Transverse colon (tissue), 4 donors: ENCODE measurements around the gene RIMOC1. TPM values are rescaled to one million over a fixed set of nuclear protein-coding genes. Genes with fewer than 3 reads are reported as not detected.

Experiments used
- DNase-seq: peaks from one replicate; pipeline ENCODE4 v3.0.0-alpha.2; 2019
- H3K27ac ChIP-seq, 4 donors: fragments of 200-600 bp; sonication (generic); 2 replicates each; pipeline ENCODE4 v1.5.1; 2016 to 2018; ENCODE audit warnings: inconsistent platforms in 4 of 4
- H3K27me3 ChIP-seq: fragments of 200-600 bp; sonication (generic); 2 replicates; pipeline ENCODE4 v1.5.1; 2017; ENCODE audit warnings: inconsistent platforms
- H3K36me3 ChIP-seq, 4 donors: fragments of 200-600 bp; sonication (generic); 2 replicates each; pipeline ENCODE4 v1.5.1; 2017 to 2019; ENCODE audit warnings: inconsistent platforms in 4 of 4
- H3K4me1 ChIP-seq, 4 donors: fragments of 200-600 bp; sonication (generic); 2 replicates each; pipeline ENCODE4 v1.5.1; 2017 to 2020; ENCODE audit warnings: inconsistent platforms in 4 of 4
- H3K4me3 ChIP-seq, 4 donors: fragments of 200-600 bp; sonication (generic); 1 replicate in 1 of 4; 2 replicates in 3 of 4; pipeline versions ENCODE4 v1.5.1 to v1.6.1; 2017 to 2019; ENCODE audit warnings: inconsistent platforms in 4 of 4
- H3K9me3 ChIP-seq, 2 donors: fragments of 200-600 bp; sonication (generic); 2 replicates each; pipeline ENCODE4 v1.5.1; 2017 to 2019; ENCODE audit warnings: inconsistent platforms in 2 of 2
- EP300 ChIP-seq: sonication (generic); formaldehyde crosslinking; IDR thresholded peaks from one replicate; pipeline ENCODE4 v1.6.1; 2017; ENCODE audit warnings: antibody characterized with exemption, low read depth
- POLR2A ChIP-seq: fragments of 450-650 bp; IDR thresholded peaks from one replicate; pipeline ENCODE4 v1.6.1; 2016; ENCODE audit warnings: antibody characterized with exemption, mild to moderate bottlenecking, moderate library complexity
- POLR2AphosphoS5 ChIP-seq, 3 donors: sonication (generic); formaldehyde crosslinking; IDR thresholded peaks; one replicate each; pipeline ENCODE4 v1.6.1; 2016; ENCODE audit warnings: antibody characterized with exemption in 3 of 3
- WGBS, 2 donors: methylation state at CpG; one replicate each; pipeline ENCODE4 v1.1.5; 2018; ENCODE audit warnings: low coverage in 1 of 2; 5-methylcytosine and 5-hydroxymethylcytosine counted together
- in situ Hi-C, 4 donors: fragments of 200-750 bp; cut with MboI; loops; one replicate each; pipeline versions ENCODE4 v1.15.0 to v1.15.1; 2017; ENCODE audit warnings: low sequenced_read_pairs in 3 of 4, low pct_ligation_motif_present in 1 of 4, low pct_unique_long_range_greater_than_20kb in 1 of 4
- intact Hi-C: fragments of 100-400 bp; cut with DNase I; formaldehyde crosslinking; loops from one replicate; pipeline ENCODE4 v1.15.1; 2023; ENCODE audit warnings: low total_unique reads
- total RNA-seq, 4 donors: library from RNA; depleted of rRNA; stranded (reverse); fragments of >200 nt; gene quantifications; one replicate each; pipeline ENCODE4 v1.1.0, GENCODE V29; 2016
- TF ChIP-seq, protein P1 (sequence below), 5 experiments: fragments of 200-600 bp in 3 of 5; fragments of 450-650 bp in 2 of 5; sonication (generic) in 3 of 5; IDR thresholded peaks; 1 replicate in 2 of 5; 2 replicates in 3 of 5; pipeline ENCODE4 v1.5.1; 2016 to 2017; ENCODE audit warnings: antibody characterized with exemption in 5 of 5, inconsistent platforms in 3 of 5, mild to moderate bottlenecking in 2 of 5, moderate library complexity in 1 of 5

Gene RIMOC1
- total RNA-seq, 4 donors from 2014 or later, result 10.9 to 19.8 (median 15.6) TPM

DNA sequence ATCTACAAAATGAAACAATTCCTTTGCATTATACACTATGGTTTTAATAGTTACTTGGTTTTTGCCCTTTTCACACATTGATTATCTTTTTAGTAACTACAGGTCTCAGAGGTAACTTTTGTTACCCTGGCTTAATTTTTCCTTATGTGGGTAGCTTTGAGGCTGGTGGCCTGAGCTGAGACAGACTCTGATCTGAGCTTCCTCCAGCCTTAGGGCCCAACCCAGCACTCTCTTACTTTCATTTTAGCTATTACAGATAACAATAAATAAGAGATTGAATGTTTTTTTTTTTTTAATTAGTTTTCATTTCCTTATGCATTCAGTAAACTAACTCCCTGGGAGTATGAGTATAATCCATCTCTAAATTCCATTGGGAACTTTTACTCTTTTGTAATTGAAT, 18.9 kb upstream of the RIMOC1 start:
- in situ Hi-C loops (loop anchor here in 1 of 4 donors (25.0 kb wide), 1 partner anchor 702 kb away; no protein-coding TSS in a partner anchor), intact Hi-C loops (no loop called here)

DNA sequence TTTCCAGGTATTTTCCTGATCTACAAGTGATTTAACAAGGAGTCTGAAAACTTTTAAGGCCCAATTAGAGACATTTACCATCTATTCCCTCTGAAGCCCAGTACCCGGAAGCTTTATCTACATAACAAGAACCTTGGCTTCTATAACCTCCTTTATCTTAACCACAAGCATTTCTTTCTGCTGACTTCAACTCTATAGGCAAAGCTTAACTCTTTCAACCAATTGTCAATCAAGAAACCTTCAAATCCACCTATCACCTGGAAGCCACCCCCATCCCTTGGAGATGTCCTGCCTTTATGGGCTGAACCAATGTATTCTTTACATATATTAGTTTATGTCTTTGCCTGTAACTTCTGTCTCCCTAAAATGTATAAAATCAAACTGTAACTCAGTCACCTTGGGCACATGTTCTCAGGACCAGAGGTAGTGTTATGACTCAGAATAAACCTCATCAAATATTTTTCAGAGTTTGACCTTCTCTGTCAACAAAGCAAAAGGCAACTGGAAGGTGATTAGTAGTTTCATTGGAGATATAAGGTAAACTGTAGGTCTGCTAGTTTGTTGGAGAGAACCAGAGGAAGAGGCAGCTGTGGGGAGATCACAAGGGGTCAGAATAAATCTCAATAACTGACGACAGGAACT, 13.0 kb upstream of the RIMOC1 start:
- Histone ChIP-seq H3K4me1 (no peaks in the 10 kb centered on the region), H3K27me3 (peaks cover 21% of the 10 kb centered on the region), H3K4me3 (no peak overlapping the region), H3K36me3 (no peaks in the 10 kb centered on the region), H3K27ac (no peak overlapping the region), H3K9me3 (no peaks in the 10 kb centered on the region)
- in situ Hi-C loops, result loop anchor here in 1 of 4 donors (25.0 kb wide), 1 partner anchor 696 kb away; no protein-coding TSS in a partner anchor
- DNase-seq, result no peak
- 72 to 84% methylated on average over 2 of the region's 2 CpGs for WGBS, 2 donors
- intact Hi-C loops, result no loop called here
- TF ChIP-seq POLR2AphosphoS5 (IDR thresholded peaks at IDR 0.05) (no peak), POLR2A (no peak), EP300 (no peak)
- TF ChIP-seq, protein P1, sequence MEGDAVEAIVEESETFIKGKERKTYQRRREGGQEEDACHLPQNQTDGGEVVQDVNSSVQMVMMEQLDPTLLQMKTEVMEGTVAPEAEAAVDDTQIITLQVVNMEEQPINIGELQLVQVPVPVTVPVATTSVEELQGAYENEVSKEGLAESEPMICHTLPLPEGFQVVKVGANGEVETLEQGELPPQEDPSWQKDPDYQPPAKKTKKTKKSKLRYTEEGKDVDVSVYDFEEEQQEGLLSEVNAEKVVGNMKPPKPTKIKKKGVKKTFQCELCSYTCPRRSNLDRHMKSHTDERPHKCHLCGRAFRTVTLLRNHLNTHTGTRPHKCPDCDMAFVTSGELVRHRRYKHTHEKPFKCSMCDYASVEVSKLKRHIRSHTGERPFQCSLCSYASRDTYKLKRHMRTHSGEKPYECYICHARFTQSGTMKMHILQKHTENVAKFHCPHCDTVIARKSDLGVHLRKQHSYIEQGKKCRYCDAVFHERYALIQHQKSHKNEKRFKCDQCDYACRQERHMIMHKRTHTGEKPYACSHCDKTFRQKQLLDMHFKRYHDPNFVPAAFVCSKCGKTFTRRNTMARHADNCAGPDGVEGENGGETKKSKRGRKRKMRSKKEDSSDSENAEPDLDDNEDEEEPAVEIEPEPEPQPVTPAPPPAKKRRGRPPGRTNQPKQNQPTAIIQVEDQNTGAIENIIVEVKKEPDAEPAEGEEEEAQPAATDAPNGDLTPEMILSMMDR (IDR thresholded peaks at IDR 0.05), result no peak

More for the DNA sequence above, 18.9 kb upstream of the RIMOC1 start:
- Histone ChIP-seq H3K27me3 (peaks cover 9% of the 10 kb centered on the region), H3K4me1 (no peaks in the 10 kb centered on the region), H3K9me3 (no peaks in the 10 kb centered on the region), H3K4me3 (no peak overlapping the region), H3K36me3 (no peaks in the 10 kb centered on the region), H3K27ac (no peak overlapping the region)
- DNase-seq, result no peak
- TF ChIP-seq POLR2AphosphoS5 (IDR thresholded peaks at IDR 0.05) (no peak), POLR2A (no peak), EP300 (no peak)
- TF ChIP-seq, protein P1 (IDR thresholded peaks at IDR 0.05), result no peak

DNA sequence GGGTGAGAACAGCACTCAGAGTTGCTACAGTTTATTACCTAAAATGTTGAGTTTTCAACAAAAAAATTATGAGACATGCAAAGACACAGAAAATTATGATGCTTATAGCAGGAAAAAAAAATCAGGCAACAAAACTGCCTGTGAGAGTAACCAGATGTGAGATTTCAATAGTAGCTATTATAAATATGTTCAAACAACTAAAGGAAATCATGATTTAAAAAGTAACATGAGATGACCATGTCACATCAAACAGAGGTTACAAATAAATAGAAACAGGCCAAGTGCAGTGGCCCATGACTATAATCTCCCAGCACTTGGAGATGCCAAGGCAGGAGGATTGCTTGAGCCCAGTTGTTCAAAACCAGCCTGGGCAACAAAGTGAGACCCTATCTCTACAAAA, 12.1 kb upstream of the RIMOC1 start:
- H3K4me3 ChIP-seq, result no peak overlapping the region
- in situ Hi-C loops, result loop anchor here in 1 of 4 donors (25.0 kb wide), 1 partner anchor 695 kb away; no protein-coding TSS in a partner anchor
- TF ChIP-seq, protein P1 (IDR thresholded peaks at IDR 0.05), result no peak
- TF ChIP-seq POLR2A (no peak), POLR2AphosphoS5 (IDR thresholded peaks at IDR 0.05) (no peak), EP300 (no peak)
- no peak for DNase-seq
- H3K27ac ChIP-seq, result no peak overlapping the region
- H3K9me3 ChIP-seq, result no peaks in the 10 kb centered on the region
- no peaks in the 10 kb centered on the region for H3K36me3 ChIP-seq
- intact Hi-C loops, result no loop called here
- H3K4me1 ChIP-seq, result no peaks in the 10 kb centered on the region
- H3K27me3 ChIP-seq, result peaks cover 27% of the 10 kb centered on the region

DNA sequence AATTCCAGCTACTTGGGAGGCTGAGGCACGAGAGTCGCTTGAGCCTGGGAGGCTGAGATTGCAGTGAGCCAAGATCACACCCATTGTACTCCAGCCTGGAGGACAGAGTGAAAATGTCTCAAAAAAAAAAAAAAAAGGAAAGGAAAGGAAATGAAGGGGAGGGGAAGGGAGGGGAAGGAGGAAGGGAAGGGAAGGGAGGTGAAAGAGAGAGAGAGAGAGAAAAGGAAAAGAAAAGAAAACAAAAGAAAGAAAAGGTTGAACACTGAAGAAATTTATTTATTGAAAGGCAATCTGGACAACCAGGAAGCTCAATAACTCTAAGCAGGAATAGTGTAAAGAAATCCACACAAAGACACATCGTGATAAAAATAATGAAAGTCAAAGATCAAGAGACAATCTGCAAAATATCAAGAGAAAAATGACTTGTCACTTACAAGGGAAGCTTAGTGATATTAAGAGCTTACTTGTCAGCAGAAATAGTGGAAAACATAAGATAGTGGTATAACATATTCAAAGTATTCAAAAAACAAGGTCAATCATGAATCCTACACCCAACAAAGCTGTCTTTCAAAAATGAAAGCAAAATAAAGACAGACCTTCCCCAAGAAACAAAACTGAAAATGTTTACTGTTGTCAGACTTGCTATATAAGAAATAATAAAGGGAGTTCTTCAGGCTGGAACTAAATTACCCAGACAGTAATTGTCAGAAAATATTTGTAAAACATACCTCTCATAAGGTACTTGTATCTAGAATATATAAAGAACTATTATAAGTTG, 10.9 kb upstream of the RIMOC1 start:
- no peak for TF ChIP-seq EP300
- TF ChIP-seq, protein P1 (IDR thresholded peaks at IDR 0.05), result no peak
- no peak for TF ChIP-seq POLR2A
- no peak for TF ChIP-seq POLR2AphosphoS5 (IDR thresholded peaks at IDR 0.05)
- H3K9me3 ChIP-seq, result no peaks in the 10 kb centered on the region
- H3K36me3 ChIP-seq, result no peaks in the 10 kb centered on the region
- whole genome bisulfite sequencing, 2 donors, result 77 to 86% methylated on average over 3 of the region's 3 CpGs
- no peak for DNase-seq
- H3K4me1 ChIP-seq, result no peaks in the 10 kb centered on the region
- peaks cover 21% of the 10 kb centered on the region for H3K27me3 ChIP-seq
- H3K4me3 ChIP-seq, result no peak overlapping the region
- intact Hi-C loops (no loop called here), in situ Hi-C loops (loop anchor here in 1 of 4 donors (25.0 kb wide), 1 partner anchor 694 kb away; no protein-coding TSS in a partner anchor)
- no peak overlapping the region for H3K27ac ChIP-seq
